ENCODE measurements around the gene TNPO1. TPM values are rescaled to one million over a fixed set of nuclear protein-coding genes. Genes with fewer than 3 reads are reported as not detected.

The TNPO1 gene
- total RNA-seq, 1 donor from 2014 or later = 72.7 TPM

DNA sequence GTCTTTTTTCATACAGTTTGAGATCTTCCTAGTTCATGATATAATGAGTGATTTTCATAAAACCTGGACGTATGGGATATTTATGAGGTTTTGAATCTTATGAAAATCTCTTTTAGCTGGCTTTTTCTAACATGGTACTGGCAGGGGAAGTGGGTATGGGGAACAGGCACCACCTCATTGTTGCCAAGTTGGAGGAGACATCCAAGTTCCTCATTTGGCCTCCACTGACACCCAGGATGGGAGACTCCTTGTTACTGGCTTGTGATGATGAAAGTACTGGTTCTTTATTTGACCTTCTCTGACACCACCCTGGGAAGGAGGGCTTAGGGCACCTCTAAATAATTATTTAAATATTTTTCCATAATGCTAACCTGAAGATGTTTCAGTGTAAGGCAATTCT is 4.0 kb upstream of the TNPO1 start:
- intact Hi-C loops (cut with DNase I) = no loop called here
- H3K4me1 ChIP-seq = peaks cover 5% of the 10 kb centered on the region
- H3K4me3 ChIP-seq = no peak overlapping the region
- no peaks in the 10 kb centered on the region for H3K27me3 ChIP-seq
- H3K9me3 ChIP-seq = no peaks in the 10 kb centered on the region
- DNase-seq (ENCODE audit: extremely low spot score in 2 of 2) = no peak
- H3K27ac ChIP-seq = no peak overlapping the region
- no peaks in the 10 kb centered on the region for H3K36me3 ChIP-seq
- TF ChIP-seq POLR2A (IDR thresholded peaks at IDR 0.05) (no peak), POLR2AphosphoS5 (IDR thresholded peaks at IDR 0.05; ENCODE audit: insufficient read depth in 1 of 2, low read depth in 1 of 2) (no peak)
- TF ChIP-seq, protein P1, sequence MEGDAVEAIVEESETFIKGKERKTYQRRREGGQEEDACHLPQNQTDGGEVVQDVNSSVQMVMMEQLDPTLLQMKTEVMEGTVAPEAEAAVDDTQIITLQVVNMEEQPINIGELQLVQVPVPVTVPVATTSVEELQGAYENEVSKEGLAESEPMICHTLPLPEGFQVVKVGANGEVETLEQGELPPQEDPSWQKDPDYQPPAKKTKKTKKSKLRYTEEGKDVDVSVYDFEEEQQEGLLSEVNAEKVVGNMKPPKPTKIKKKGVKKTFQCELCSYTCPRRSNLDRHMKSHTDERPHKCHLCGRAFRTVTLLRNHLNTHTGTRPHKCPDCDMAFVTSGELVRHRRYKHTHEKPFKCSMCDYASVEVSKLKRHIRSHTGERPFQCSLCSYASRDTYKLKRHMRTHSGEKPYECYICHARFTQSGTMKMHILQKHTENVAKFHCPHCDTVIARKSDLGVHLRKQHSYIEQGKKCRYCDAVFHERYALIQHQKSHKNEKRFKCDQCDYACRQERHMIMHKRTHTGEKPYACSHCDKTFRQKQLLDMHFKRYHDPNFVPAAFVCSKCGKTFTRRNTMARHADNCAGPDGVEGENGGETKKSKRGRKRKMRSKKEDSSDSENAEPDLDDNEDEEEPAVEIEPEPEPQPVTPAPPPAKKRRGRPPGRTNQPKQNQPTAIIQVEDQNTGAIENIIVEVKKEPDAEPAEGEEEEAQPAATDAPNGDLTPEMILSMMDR (IDR thresholded peaks at IDR 0.05) = no peak

DNA sequence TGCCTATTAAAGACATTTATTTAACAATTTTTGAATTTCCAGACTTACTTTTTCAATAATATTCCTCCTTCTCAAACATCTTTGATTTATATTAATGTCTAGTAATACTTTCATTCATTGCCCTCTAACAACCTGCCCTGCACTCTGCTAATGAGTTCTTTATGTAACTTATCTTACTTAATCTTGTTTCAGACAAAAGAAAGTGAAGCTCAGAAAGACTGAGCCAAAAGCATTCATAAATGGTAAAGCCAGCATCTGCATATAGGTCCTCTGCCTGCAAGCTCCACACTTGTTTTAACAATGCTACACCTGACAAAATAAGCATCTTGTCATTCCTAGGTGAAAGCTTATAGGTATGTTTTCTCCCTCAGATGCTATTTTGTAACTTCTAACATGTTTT is 2.4 kb upstream of the TNPO1 start:
- H3K36me3 ChIP-seq = no peaks in the 10 kb centered on the region
- no peaks in the 10 kb centered on the region for H3K27me3 ChIP-seq
- no peak for DNase-seq (ENCODE audit: extremely low spot score in 2 of 2)
- H3K9me3 ChIP-seq = no peaks in the 10 kb centered on the region
- peaks cover 20% of the 10 kb centered on the region for H3K4me1 ChIP-seq
- intact Hi-C loops (cut with DNase I) = no loop called here
- H3K4me3 ChIP-seq = no peak overlapping the region
- no peak for TF ChIP-seq POLR2A (IDR thresholded peaks at IDR 0.05)
- TF ChIP-seq, protein P1 (IDR thresholded peaks at IDR 0.05) = no peak
- TF ChIP-seq POLR2AphosphoS5 (IDR thresholded peaks at IDR 0.05; ENCODE audit: insufficient read depth in 1 of 2, low read depth in 1 of 2) = no peak
- H3K27ac ChIP-seq = no peak overlapping the region

DNA sequence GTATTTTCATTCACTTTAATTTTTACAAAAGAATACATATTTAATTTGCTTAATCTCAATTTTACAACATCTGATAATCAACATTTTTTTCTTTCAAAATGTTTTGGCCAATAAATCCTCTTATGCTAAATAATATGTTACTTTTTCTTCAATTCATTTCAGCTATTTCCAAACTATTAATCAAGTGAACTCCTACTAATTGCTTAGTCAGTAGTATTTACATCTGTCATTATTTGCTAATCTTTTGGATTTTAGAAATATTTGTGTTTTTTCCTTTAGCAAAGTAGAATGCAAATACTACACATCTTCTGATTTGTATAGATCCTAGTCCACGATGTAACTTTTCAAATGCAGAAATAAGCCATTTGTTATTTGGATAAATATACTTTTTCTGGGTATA is 1.6 kb upstream of the TNPO1 start:
- Histone ChIP-seq H3K4me3 (no peak overlapping the region), H3K27me3 (no peaks in the 10 kb centered on the region), H3K27ac (no peak overlapping the region), H3K4me1 (peaks cover 27% of the 10 kb centered on the region), H3K36me3 (no peaks in the 10 kb centered on the region), H3K9me3 (no peaks in the 10 kb centered on the region)
- no peak for DNase-seq (ENCODE audit: extremely low spot score in 2 of 2)
- intact Hi-C loops (cut with DNase I) = no loop called here
- no peak for TF ChIP-seq POLR2AphosphoS5 (IDR thresholded peaks at IDR 0.05; ENCODE audit: insufficient read depth in 1 of 2, low read depth in 1 of 2)
- TF ChIP-seq, protein P1 (IDR thresholded peaks at IDR 0.05) = no peak
- no peak for TF ChIP-seq POLR2A (IDR thresholded peaks at IDR 0.05)

DNA sequence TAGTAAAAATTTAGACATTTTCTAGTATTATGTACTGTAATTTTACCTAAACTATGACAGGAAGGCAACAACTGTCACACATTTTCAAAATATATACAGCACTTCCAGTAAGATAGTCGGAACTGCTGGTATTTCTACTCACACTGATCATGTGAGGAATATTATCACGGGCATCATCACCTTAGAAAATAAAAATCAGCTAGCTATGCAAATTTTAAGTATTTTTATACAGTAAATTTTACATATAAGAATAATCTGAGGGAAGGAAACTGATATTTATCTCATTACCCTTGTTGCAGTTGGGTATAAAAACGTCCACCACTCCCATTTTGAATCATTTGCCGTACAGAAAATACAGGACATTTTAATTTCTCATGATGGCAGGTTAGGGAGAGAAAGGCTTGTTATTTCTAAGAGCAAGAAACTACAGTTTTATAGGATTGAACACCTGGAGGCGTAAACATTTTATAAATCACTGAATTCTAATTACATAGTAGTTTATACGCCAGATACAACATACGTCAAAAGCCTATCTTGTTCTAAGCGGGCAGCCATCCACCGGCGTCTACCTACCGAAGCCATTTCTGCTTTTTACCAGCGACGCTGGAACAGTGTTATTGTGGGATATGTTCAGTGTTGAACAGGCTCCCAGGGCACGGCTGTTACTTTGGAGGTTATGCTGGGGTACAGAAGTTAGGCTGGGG is 729 bp upstream of the TNPO1 start:
- intact Hi-C loops (cut with DNase I) = no loop called here
- TF ChIP-seq, protein P1 (IDR thresholded peaks at IDR 0.05) = no peak
- TF ChIP-seq POLR2AphosphoS5 (IDR thresholded peaks at IDR 0.05; ENCODE audit: insufficient read depth in 1 of 2, low read depth in 1 of 2) (peak in 1 of 2 donors; percentile 28), POLR2A (IDR thresholded peaks at IDR 0.05) (no peak)
- H3K36me3 ChIP-seq = no peaks in the 10 kb centered on the region
- H3K27me3 ChIP-seq = no peaks in the 10 kb centered on the region
- peaks cover 27% of the 10 kb centered on the region for H3K4me1 ChIP-seq
- H3K27ac ChIP-seq = peak overlapping the region; percentile 96
- no peak for DNase-seq (ENCODE audit: extremely low spot score in 2 of 2)
- no peaks in the 10 kb centered on the region for H3K9me3 ChIP-seq
- H3K4me3 ChIP-seq = peak overlapping the region; percentile 69 to 97

DNA sequence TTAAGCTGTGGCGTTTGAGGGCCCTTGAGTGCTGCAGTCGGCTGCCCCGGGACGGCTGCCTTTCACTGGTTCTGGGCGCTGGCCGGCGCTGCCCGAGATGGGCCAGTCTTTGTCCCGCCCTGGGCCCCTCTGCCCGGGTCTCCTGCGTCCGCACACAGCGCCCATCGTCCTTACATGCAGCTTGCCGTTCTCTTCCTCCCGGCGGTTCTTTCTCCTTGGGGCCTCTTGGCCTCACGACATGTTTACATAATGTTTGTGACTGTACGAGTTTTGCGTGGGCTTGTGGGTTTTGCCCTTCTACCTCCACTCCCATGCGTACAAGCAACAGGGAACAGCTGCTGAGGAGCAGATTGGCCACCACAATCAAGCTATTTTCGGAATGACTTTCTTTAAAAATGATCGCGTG is 618 bp downstream of the TNPO1 start:
- H3K4me3 ChIP-seq = peak overlapping the region; percentile 69 to 97
- peak overlapping the region; percentile 96 for H3K27ac ChIP-seq
- H3K9me3 ChIP-seq = no peaks in the 10 kb centered on the region
- DNase-seq (ENCODE audit: extremely low spot score in 2 of 2) = no peak
- H3K4me1 ChIP-seq = peaks cover 31% of the 10 kb centered on the region
- H3K36me3 ChIP-seq = no peaks in the 10 kb centered on the region
- intact Hi-C loops (cut with DNase I) = no loop called here
- no peaks in the 10 kb centered on the region for H3K27me3 ChIP-seq
- TF ChIP-seq POLR2AphosphoS5 (IDR thresholded peaks at IDR 0.05; ENCODE audit: insufficient read depth in 1 of 2, low read depth in 1 of 2) (no peak), POLR2A (IDR thresholded peaks at IDR 0.05) (no peak)
- TF ChIP-seq, protein P1 (IDR thresholded peaks at IDR 0.05) = no peak
